Retinal pigment epithelial cell (primary cell): ENCODE results near the gene ALX4.

ENCODE experiments used
- DNase-seq: peaks from one replicate; pipeline ENCODE4 v3.0.0-alpha.2; 2010; ENCODE audit warnings: low read depth
- H3K4me3 ChIP-seq: 2 replicates; pipeline ENCODE4 v1.5.1; 2011; ENCODE audit warnings: mild to moderate bottlenecking, low read length, control low read depth, moderate library complexity
- TF ChIP-seq, protein P1 (sequence below): conservative IDR thresholded peaks from 2 replicates; pipeline ENCODE4 v1.5.1; 2011; ENCODE audit warnings: low read depth, low read length, control low read depth, inconsistent platforms

The ALX4 gene

DNA sequence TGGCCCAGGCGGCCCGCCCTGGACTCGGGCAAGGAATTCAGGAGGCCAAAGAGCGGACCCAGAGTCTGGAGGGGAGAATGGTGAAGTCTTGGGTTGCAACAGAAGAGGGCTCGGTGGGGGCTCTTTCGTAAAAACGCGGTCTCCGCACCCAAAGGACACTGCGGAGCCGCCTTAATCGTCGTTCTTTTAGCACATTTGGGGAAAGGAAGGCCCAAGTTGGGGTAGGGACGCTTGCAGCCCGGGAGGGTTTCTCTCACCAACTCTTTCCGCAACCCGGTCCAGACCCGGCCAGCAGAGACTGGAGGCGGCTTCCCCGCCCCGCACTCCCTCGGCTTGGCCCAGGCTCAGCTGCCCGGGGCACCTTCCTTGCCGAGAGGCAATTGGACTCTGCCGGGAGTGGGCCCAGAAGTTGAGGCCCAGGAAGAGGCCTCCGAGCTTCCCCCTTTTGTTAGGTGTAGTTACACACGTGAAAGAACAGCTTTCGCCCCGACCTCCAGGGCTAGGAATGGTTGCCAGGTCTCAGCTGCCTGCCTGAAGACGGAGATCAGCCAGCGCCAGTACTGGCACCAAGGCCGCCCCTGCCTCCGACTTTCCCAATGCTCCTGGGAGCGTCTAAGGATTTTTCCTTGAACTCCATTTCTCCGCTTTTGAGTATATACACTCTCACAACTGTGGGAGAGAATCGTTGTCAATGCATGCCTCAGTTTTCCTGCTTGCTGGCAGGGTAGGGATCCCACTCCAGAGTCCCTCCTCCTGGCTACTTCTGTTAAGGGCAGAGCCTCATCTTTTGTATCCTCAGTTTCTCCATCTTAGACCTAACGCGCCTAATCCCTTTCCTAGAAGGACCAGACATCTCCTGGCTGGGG is 3.7 kb downstream of the ALX4 start:
- H3K4me3 ChIP-seq, result no peak overlapping the region
- TF ChIP-seq, protein P1, sequence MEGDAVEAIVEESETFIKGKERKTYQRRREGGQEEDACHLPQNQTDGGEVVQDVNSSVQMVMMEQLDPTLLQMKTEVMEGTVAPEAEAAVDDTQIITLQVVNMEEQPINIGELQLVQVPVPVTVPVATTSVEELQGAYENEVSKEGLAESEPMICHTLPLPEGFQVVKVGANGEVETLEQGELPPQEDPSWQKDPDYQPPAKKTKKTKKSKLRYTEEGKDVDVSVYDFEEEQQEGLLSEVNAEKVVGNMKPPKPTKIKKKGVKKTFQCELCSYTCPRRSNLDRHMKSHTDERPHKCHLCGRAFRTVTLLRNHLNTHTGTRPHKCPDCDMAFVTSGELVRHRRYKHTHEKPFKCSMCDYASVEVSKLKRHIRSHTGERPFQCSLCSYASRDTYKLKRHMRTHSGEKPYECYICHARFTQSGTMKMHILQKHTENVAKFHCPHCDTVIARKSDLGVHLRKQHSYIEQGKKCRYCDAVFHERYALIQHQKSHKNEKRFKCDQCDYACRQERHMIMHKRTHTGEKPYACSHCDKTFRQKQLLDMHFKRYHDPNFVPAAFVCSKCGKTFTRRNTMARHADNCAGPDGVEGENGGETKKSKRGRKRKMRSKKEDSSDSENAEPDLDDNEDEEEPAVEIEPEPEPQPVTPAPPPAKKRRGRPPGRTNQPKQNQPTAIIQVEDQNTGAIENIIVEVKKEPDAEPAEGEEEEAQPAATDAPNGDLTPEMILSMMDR, result no peak
- no peak for DNase-seq

DNA sequence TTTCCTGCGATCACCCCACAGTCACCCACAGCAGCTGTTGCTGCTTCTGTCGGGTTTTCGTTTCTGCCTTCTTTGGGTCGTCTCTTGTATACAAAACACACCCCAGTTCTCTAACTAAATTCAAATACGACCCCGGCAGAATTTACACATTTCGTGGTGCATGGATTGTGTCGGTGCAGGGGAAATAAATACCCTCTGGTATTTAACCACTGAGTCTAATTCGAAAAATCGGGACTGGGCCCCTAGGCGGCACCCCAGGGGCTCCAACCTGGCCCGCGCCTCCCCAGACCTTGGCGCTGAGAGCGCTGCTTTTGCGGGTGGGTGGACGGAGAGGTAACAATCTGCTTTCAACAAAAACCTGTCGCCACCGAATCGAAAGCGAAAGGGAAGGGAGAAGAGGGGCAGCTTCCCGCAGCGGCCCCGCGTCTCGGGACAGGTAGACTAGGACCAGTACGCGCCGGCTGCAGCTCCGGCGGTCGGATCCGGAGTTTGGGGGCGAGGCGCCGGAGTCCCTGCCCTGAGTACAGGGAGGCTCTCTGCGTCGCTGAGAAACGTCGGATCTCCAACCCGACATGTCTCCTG is 4.4 kb downstream of the ALX4 start:
- peak overlapping the region; percentile 5 for H3K4me3 ChIP-seq
- DNase-seq, result no peak
- TF ChIP-seq, protein P1, result no peak

DNA sequence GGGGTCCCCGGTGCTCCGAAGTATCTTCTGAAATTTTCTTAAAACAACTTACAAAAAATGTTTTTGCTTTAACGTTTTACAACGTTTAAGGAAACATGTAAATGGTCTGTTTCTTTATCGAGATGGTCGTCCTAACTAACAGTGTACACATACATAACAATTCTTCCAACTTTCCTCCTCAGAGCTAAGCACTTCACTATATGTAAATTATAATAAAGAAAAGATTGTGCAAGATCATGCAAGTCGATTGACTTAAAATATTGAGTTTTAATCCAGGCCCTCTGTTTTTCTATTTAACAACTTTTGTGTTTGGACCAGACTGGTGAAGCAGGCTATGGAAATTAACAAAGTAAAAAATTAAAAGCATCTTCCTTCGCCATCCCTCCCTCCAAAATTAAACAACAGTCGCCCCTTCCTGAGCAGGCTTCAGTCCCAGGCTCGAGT is 4.9 kb downstream of the ALX4 start:
- no peak for DNase-seq
- TF ChIP-seq, protein P1, result no peak
- H3K4me3 ChIP-seq, result no peak overlapping the region

DNA sequence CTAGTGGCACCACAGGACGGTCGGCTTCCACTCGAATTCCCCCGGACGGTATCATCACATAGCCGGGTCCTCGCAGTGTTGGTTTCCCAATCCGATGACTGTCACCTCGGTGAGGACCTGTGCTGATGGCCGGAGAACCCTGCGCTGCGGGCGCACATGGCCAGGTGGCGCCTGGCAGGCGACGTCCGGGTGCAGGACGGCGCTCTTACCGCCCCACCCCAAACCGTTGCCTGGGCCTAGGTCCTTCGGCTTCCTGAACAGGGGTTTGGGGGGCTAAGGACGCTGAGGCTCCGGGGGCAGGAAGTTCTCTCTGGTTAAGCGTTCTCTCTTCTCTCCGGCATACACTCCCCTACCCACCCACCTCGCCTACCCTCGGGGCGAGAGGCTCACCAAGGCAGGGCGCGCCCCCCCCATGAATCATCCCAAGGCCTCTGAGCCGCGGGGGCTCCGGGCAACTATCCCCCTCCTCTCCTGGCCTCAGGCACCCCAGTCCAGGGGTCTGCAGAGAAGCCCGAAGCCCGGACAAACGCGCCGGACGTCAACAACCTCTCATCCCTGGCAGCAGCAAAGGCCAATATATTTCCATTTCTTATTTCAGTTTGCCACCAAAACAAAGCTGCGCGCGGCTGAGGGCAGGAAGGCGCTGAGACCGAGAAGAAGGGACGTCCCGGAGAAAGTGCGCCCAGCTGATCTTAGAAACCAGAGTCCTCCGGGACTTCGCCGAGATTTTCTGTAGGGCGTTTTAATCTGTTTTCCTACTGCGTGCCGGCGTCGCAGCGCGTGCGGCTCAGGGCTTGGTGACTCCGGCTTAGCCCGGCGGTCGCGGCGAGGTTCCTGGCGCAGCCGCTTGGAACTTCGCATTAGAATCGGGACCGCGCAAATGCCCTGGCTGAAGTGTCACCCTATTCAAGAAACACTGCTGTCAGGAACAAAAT is 5.6 kb downstream of the ALX4 start:
- TF ChIP-seq, protein P1, result no peak
- no peak for DNase-seq
- no peak overlapping the region for H3K4me3 ChIP-seq

DNA sequence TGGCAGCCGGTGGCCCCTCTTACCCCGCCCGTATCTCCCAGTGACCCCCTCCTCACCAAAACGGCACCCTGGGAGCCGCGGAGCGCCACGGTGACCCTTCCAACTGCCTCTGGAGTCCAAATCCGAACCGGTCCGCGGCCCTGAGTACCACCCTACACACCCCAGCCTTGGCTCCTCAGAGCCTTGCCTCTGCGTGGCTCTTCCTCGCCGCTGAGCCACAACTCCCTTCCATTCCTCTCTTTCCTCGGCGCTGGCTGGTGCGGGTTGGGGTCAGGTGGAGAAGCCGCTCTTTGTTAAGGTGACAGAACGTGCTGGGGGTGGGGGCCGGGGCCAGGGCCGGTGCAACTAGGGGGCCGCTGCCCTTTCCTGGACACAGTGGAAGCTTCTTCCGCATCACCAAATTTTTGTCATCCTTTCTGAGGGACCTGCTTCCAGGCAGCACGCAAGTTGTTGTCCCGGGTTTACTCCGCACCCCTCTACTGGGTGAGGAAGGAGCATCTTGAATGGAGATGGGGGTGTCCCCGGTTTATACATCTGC is 6.5 kb downstream of the ALX4 start:
- TF ChIP-seq, protein P1, result no peak
- no peak for DNase-seq
- no peak overlapping the region for H3K4me3 ChIP-seq

DNA sequence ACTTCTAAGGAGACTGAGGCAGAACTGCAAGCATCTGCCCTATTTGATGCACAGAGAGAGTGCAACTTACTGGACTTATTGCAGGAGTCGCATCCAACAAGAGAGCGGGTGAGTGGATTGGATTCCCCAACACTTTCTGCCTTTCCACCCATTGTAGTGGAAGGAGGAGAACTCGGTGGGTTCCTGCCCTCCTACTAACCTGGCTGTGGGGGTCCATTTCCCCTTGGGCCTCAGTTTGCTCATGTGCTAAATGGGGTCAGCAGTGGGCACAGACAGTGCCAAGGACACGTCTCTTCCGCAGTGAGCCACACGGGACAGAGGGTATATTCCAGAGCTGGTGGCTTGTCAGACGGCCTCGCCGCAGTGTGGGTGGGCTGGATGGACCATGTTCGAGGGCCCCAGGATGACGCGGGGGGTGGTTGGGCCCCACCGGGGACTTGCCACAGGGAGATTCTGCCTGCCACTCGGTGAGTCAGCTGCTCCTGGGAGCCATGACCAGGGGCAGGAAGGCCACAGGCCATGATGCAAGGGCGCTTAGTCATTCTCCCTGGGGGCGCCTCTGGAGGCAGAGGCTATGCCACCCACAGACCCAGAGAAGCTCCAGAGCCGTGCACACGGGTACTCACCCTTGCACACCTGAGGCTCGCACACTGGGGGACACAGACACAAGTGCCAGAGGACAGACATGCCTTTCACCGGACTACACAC is 8.2 kb downstream of the ALX4 start:
- no peak overlapping the region for H3K4me3 ChIP-seq
- DNase-seq, result no peak
- TF ChIP-seq, protein P1, result no peak
